Measurements from ENCODE around the gene MTO1.
"Not testable (repeated sequence)": the region's sequence is repeated elsewhere in the genome, so short reads cannot be mapped to it uniquely, and the experiment has no call there.

Gene MTO1

GRCh38 chr6:73505705-73506104 lies 44.2 kb downstream of the MTO1 start:
- not testable (repeated sequence) for DNase-seq

GRCh38 chr6:73506246-73506645 lies 44.7 kb downstream of the MTO1 start:
- DNase-seq, result no peak

DNA sequence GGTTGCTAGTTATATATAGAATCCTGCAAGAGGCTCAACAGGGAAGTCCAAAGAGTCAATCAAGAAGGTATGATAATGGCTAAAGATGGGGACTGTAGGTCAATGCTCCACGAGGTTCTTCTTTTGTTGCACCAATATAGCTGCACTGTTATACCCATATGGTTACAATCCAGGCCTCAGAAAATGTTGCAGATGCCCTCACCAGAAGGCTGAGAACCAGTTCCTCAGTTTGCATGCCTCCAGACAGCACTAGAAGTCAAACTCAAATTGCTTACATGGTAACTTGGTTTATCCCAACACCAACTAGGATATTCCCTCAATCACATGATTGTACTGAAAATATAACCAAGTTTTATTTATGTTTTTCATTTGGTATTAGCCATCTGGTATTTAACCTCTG lies 47.2 kb downstream of the MTO1 start:
- no peak for DNase-seq

- no peak for DNase-seq
Measured at GRCh38 chr6:73509851-73510250, 48.3 kb downstream of the MTO1 start.

GRCh38 chr6:73511796-73512195 lies 50.3 kb downstream of the MTO1 start:
- no peak for DNase-seq

- DNase-seq, result peak; percentile 32
Measured at GRCh38 chr6:73513496-73513854, 51.9 kb downstream of the MTO1 start.

DNA sequence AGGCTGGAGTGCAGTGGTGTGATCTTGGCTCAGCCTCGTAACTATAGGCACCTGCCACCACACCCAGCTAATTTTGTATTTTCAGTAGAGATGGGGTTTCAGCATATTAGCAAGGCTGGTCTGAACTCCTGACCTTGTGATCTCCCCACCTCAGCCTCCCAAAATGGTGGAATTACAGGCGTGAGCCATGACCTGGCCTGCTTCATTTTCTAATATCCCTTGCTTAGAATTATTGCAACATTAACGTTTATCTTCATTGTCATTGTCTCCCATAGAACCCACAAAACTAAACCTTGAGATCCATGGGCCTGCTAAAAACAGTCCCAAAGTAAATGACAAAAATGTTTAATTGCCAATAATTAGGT lies 53.2 kb downstream of the MTO1 start:
- no peak for DNase-seq

GRCh38 chr6:73515204-73515655 lies 53.7 kb downstream of the MTO1 start:
- peak; percentile 31 for DNase-seq

GRCh38 chr6:73516514-73517489 lies 55.3 kb downstream of the MTO1 start:
- no peak for DNase-seq

GRCh38 chr6:73518100-73518981 lies 56.8 kb downstream of the MTO1 start:
- not testable (repeated sequence) for DNase-seq

- DNase-seq, result peak; percentile 25
Measured at GRCh38 chr6:73518982-73519881, 57.7 kb downstream of the MTO1 start.

DNA sequence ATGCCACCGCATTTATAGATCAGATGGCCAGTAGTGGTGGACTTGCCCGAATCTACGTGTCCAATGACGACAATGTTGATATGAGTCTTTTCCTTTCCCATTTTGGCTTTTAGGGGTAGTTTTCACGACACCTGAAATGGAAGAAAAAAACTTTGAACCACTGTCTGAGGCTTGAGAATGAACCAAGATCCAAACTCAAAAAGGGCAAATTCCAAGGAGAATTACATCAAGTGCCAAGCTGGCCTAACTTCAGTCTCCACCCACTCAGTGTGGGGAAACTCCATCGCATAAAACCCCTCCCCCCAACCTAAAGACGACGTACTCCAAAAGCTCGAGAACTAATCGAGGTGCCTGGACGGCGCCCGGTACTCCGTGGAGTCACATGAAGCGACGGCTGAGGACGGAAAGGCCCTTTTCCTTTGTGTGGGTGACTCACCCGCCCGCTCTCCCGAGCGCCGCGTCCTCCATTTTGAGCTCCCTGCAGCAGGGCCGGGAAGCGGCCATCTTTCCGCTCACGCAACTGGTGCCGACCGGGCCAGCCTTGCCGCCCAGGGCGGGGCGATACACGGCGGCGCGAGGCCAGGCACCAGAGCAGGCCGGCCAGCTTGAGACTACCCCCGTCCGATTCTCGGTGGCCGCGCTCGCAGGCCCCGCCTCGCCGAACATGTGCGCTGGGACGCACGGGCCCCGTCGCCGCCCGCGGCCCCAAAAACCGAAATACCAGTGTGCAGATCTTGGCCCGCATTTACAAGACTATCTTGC lies 58.6 kb downstream of the MTO1 start:
- peak; percentile 45 for DNase-seq

DNA sequence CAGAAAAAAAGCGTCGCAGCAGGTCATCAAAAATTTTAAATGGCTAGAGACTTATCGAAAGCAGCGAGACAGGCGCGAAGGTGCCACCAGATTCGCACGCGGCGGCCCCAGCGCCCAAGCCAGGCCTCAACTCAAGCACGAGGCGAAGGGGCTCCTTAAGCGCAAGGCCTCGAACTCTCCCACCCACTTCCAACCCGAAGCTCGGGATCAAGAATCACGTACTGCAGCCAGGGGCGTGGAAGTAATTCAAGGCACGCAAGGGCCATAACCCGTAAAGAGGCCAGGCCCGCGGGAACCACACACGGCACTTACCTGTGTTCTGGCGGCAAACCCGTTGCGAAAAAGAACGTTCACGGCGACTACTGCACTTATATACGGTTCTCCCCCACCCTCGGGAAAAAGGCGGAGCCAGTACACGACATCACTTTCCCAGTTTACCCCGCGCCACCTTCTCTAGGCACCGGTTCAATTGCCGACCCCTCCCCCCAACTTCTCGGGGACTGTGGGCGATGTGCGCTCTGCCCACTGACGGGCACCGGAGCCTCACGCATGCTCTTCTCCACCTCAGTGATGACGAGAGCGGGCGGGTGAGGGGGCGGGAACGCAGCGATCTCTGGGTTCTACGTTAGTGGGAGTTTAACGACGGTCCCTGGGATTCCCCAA lies 59.3 kb downstream of the MTO1 start, which contains the start of gene EEF1A1:
Gene EEF1A1 (minus strand): TSS at position 345 of the 663 bp plus-strand sequence. CDS start 1,006 bp downstream, outside the sequence.
- peak; percentile 99 for DNase-seq

DNA sequence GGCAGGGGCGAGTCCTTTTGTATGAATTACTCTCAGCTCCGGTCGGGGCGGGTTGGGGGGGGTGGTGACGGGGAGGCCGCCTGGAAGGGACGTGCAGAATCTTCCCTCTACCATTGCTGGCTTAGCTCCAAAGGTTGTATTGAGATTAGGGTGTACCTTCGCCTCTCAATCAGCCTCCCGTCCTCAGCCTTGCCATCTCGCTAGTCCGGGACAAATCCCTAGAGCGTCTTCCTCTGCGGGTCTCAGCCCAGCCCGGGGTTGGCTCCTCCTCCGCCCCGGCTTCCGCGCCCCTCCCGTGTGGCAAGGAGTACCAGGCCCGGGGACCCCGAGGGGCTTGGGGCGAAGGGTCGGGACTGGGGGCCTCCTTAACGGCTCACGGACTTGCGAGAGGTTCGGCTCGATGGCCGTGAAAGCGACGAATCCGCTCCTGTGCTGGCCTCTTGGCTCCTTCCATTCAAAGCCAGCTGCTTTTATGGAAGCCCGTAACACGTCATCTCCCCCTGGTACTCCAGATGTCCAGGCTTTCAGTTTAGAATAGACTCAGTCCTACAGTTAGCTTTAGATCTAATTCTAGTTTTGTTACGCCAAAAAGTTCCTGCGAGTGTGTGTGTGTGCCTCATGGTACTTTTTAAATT lies 59.9 kb downstream of the MTO1 start:
- DNase-seq, result no peak

DNA sequence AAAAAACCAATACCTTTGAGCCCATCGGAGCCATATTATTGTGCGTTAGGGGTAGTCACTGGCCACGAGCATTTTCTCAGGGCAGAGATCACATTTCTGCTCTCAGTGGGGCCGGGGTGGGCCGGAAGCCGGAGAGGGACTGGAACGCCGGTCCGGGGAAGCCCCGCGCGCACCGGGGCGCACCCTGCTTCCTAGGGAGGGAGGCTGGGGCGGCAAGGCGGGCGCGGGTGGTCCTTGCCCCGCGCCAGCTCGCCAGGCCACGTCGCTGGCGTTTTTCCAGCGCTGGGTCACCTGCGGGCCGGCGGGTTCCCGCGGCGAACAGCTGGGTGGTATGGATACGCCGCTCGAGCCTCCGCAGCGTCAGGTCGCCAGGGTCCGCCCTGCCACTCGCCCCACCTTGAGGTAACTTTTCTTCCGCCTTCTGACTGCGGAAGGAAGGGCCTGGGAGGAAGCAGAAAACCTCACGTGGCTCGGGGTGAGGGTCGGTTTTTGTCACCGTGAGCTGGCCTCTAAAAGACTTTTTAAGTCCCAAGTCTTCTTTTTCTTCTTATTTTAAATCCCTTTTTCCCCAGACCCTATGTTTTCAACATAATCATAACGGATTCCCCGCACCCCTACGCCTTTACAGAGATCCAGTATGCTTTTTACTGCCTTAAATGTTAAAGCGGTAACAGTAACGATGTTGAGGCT lies 62.0 kb downstream of the MTO1 start:
- peak; percentile 24 for DNase-seq

- no peak for DNase-seq
Measured at GRCh38 chr6:73525546-73526330, 64.2 kb downstream of the MTO1 start.

GRCh38 chr6:73528897-73529296 lies 67.4 kb downstream of the MTO1 start:
- no peak for DNase-seq

- DNase-seq, result no peak
Measured at GRCh38 chr6:73532293-73532692, 70.8 kb downstream of the MTO1 start.

- DNase-seq, result no peak
Measured at GRCh38 chr6:73534628-73535027, 73.1 kb downstream of the MTO1 start.

Measured in kidney glomerular epithelial cell (primary cell).